Amniotic stem cell (primary cell): ENCODE data around the gene PUSL1.

Experiments used
- DNase-seq: peaks from one replicate; lab custom pipeline; 2025; lab: John Stamatoyannopoulos, UW

PUSL1 gene

DNA sequence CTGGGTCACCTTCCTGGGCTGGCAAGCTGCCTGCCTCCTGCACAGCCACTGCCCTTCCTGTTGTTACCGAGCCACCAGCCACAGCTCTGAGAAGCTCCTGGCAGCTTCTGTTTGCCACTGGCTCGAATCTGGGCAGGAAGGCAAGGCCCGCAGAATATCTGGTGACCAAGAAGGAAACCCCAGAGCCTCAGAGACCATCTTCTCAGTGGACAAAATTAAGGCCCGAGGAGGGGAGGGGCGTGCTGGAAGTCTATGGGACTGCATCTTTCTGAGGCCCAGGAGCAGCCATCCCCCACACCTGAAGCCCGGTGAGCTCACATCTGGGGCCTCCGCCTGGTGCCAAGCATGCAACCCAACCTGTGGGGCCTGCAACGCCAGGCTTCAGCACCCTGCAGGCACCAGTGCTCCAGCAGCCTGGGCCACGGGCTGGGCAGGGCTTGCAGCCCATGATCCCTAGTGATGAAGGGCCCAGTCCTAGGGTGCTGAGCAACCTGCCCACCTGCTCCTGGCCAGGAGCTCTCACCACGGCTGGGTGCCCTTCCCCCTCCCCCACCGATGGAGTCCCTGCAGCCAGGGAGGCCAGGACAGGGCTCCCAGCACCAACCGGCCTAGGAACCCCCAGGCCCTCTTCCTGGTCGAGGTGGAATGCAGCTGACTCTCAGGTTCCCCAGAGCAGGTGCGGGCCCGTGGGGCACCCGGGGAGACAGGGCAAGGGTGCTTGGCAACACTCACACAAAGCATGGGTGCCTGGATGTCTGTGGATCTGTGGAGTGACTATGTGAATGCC lies 17.1 kb downstream of the PUSL1 start:
- DNase-seq, result no peak

- DNase-seq, result no peak
Observed at GRCh38 chr1:1326075-1326605, 17.7 kb downstream of the PUSL1 start.

DNA sequence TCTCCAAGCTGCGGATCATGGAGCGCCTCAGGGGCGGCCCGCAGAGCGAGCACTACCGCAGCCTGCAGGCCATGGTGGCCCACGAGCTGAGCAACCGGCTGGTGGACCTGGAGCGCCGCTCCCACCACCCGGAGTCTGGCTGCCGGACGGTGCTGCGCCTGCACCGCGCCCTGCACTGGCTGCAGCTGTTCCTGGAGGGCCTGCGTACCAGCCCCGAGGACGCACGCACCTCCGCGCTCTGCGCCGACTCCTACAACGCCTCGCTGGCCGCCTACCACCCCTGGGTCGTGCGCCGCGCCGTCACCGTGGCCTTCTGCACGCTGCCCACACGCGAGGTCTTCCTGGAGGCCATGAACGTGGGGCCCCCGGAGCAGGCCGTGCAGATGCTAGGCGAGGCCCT lies 18.9 kb downstream of the PUSL1 start:
- DNase-seq, result no peak

DNA sequence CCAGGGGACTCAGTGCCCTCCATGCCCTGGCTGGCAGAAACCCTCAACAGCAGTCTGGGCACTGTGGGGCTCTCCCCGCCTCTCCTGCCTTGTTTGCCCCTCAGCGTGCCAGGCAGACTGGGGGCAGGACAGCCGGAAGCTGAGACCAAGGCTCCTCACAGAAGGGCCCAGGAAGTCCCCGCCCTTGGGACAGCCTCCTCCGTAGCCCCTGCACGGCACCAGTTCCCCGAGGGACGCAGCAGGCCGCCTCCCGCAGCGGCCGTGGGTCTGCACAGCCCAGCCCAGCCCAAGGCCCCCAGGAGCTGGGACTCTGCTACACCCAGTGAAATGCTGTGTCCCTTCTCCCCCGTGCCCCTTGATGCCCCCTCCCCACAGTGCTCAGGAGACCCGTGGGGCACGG lies 19.9 kb downstream of the PUSL1 start:
- DNase-seq, result no peak

DNA sequence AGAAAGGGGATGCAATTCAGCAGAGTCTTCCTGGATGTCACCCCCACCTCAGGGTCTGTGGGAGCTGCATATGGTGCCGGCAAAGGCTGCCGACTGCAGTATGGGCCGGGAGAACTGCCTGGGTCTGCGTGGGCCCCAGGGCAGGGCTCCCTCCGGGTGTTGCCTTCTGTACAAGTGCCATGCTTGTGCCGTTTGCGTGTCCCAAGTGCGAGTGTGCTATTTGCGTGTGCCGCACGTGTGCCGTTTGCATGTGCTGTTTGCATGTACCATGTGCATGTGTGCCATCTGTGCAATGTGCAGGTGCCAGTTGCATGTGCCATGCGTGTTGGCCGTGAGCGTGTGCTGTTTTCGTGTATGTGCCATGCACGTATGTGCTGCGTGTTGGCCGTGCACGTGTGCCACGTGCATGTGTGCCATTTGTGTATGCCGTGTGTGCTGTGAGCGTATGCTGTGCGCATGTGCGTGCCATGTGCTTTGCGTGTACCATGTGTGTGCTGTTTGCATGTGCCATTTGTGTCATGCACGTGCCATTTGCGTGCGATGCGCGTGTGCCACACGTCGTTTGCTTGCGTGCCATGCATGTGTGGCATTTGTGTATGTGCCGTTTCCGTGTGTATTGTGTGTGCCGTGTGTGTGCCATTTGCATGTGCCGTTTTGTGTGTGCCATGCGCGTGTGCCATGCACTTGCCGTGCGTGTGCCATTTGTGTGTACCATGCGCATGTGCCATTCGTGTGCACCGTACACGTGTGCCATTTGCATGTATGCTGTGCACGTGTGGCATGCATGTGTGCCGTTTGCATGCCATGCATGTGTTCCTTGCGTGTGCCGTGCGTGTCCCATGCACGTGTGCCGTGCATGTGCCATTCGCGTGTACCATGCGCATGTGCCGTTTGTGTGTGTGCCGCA lies 21.2 kb downstream of the PUSL1 start:
- no peak for DNase-seq

GRCh38 chr1:1330366-1331067 lies 22.1 kb downstream of the PUSL1 start:
- DNase-seq, result no peak

- DNase-seq, result no peak
Observed at GRCh38 chr1:1331068-1331965, 22.9 kb downstream of the PUSL1 start, which contains the start of gene TAS1R3. TAS1R3 (plus strand) TSS chr1:1331280; CDS start chr1:1331346, 66 bp downstream.

GRCh38 chr1:1332031-1332755 lies 23.8 kb downstream of the PUSL1 start:
- no peak for DNase-seq

GRCh38 chr1:1332774-1333480 lies 24.5 kb downstream of the PUSL1 start:
- no peak for DNase-seq

GRCh38 chr1:1333551-1334241 lies 25.3 kb downstream of the PUSL1 start:
- no peak for DNase-seq

DNA sequence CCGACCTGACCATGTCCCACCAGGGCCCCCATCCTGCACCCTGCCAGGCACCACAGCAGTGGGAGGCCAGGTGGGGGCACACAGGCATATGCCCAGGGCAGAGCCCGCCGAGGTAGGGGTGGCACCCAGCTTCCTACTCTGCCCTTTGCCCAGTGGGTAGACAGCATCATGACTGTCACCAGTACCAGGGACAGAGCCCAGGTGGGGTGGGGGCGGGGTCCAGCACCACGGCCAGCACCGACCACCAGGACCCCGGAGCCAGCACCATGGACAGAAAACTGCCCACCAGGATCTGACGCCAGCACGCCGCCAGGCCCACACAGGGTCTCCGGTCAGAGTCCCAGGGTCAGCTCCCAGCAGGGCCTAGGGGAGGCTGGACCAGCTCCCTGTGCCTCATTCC lies 26.4 kb downstream of the PUSL1 start:
- no peak for DNase-seq

- DNase-seq, result no peak
Observed at GRCh38 chr1:1335283-1335682, 26.9 kb downstream of the PUSL1 start.

GRCh38 chr1:1335792-1336248 lies 27.4 kb downstream of the PUSL1 start:
- DNase-seq, result no peak

DNA sequence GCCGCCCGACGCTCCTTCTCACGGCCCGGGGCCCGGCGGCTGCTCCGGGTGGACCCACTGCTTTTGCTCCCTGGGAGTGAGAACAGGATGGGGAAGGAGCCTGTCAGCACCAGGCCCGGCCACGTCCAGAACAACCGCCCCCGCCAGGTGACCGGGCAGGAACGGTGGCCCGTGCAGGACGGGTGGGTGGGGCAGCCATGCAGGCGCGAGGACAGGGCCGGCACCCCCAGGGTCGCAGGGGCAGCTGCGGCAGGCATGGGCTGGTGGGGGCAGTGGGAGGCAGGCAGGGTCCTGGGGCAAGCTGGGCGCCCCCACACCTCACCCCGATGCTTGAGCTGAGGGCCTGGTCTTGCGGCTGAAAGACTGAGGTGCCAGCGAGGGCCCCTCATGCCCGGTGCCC lies 28.0 kb downstream of the PUSL1 start:
- DNase-seq, result no peak

DNA sequence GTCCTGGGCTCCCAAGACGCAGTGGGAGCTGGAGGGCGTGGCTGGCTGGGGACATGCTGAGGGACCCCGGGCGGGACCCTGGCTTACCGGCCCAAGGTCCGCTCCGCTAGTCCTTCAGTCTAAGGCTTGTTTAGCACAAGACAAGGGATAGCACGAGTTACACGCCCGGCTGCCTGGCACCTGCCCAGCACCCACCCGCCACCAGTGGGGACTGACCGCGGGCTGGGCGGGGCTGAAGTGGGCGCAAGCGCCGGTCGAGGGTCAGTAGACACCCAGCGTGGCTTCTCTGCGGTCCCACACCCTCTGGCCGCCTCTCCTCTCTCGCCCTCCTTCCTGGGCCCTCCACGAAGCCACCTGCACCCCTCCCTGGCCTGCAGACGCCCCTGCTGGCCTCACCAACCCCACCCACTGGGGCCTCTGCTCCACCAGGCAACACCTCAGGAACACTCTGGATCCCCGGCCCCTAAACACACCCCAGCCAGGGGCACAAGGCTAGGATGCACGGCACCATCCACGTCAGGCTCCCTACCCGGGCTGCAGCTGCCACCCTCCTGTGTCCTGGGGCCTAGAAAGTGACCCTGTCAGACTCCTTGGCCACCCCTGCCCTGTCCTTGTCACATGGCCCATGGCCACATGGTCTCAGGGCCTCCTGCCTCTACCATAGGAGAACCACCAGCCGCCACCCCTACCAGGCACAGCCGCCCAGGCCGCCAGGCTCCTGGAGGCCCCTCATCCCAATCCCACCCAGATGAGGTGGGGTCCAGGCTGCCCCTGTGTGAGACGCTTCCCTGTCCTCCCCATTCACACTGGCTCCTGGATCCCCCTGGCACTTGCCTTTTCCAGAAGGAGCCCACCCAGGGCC lies 28.8 kb downstream of the PUSL1 start:
- no peak for DNase-seq

- DNase-seq, result no peak
Observed at GRCh38 chr1:1337793-1338147, 29.4 kb downstream of the PUSL1 start.

DNA sequence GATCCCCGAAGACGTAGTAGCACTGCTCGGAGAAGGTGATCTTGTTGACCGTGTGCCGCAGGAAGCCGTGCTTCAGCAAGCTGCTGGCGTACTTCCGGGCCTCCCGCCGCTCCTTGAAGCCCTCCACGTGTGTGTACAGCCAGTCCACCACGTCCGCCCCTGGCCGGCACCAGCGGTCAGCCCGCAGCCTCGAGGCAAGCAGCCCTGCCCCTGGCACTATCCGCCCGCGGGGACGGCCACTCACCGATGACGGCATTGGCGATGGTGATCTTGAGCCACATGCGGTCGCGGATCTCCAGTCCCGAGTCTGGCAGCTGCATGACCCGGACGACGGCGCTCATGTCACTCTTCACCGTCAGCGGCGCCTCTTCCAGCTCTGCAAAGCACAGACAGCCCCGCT lies 29.9 kb downstream of the PUSL1 start:
- no peak for DNase-seq

DNA sequence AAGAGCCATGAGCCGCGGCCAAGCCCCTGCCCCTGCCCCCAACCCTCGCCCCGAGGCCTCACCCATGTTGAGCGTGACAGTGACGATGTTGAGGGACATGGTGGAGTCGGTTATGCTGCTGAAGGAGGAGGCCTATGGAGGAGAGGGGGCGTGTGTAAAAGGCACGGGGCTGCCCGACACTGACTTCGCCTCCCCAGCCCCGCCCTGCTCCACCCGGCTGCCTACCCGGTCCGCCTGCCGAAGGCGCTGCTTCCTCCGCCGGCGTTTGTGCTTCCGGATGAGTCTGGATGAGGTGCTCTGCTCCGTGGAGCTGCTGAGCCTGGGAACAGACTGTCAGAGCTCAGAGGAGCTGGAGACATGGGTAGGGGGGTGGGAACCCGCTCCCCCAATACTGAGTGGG lies 31.8 kb downstream of the PUSL1 start:
- DNase-seq, result no peak
